SK-N-SH (cell line): Measurements from ENCODE around the gene CACNA1D. TPM values are rescaled to one million over a fixed set of nuclear protein-coding genes. Genes with fewer than 3 reads are reported as not detected.

Experiments used
- CTCF ChIA-PET: fragments of 300-600, 350-600 bp; formaldehyde crosslinking; extraction: SDS; loops from one replicate; lab custom pipeline; 2021; lab: Yijun Ruan, JAX
- POLR2A ChIA-PET: fragments of 350-600 bp; sonication (Branson Sonifier 250); formaldehyde crosslinking; extraction: SDS; loops from one replicate; lab custom pipeline; 2020; ENCODE audit warnings: antibody characterized with exemption, inconsistent platforms; lab: Yijun Ruan, JAX
- DNase-seq: peaks from one replicate; pipeline ENCODE4 v3.0.0; 2012
- H2AFZ ChIP-seq: fragments of 200-600 bp; sonication (generic); 2 replicates; pipeline ENCODE4 v1.8.1; 2016; ENCODE audit warnings: antibody characterized with exemption, mild to moderate bottlenecking, low read depth
- H3F3A ChIP-seq: fragments of 200-600 bp; sonication (generic); replicated peaks from 2 replicates; pipeline ENCODE3; 2016; ENCODE audit warnings: antibody characterized with exemption, mild to moderate bottlenecking; ENCODE audit not compliant: insufficient read depth
- H3K27ac ChIP-seq, 2 experiments: fragments of 200-500 bp in 1 of 2; fragments of 200-600 bp in 1 of 2; sonication (Bioruptor generic) in 1 of 2; sonication (generic), shearing (Covaris generic) in 1 of 2; 2 replicates each; pipeline versions ENCODE4 v1.5.1 to v1.6.1; 2014 to 2016; ENCODE audit warnings: low read depth in 2 of 2, inconsistent platforms in 1 of 2, low read length in 1 of 2, mild to moderate bottlenecking in 1 of 2, mixed read lengths in 1 of 2
- H3K27me3 ChIP-seq: fragments of 200-600 bp; sonication (generic), shearing (Covaris generic); 2 replicates; pipeline ENCODE4 v1.6.1; 2016; ENCODE audit warnings: mixed run types; ENCODE audit not compliant: insufficient read depth
- H3K36me3 ChIP-seq, 2 experiments: fragments of 200-500 bp in 1 of 2; fragments of 200-600 bp in 1 of 2; sonication (Bioruptor generic) in 1 of 2; sonication (generic) in 1 of 2; replicated peaks in 1 of 2; 2 replicates each; pipeline versions ENCODE3 to v1.5.1; 2014 to 2016; ENCODE audit warnings: low read length in 1 of 2, mild to moderate bottlenecking in 1 of 2; ENCODE audit not compliant: insufficient read depth in 2 of 2, control insufficient read depth in 1 of 2
- H3K4me1 ChIP-seq, 2 experiments: fragments of 200-500 bp in 1 of 2; fragments of 200-600 bp in 1 of 2; sonication (Bioruptor generic) in 1 of 2; sonication (generic), shearing (Covaris generic) in 1 of 2; 2 replicates each; pipeline versions ENCODE4 v1.5.1 to v1.6.1; 2014 to 2016; ENCODE audit warnings: low read depth in 1 of 2, low read length in 1 of 2, mixed run types in 1 of 2; ENCODE audit not compliant: insufficient read depth in 2 of 2, control insufficient read depth in 1 of 2
- H3K4me2 ChIP-seq: fragments of 200-600 bp; sonication (generic), shearing (Covaris generic); 2 replicates; pipeline ENCODE4 v1.6.1; 2017; ENCODE audit warnings: mixed run types
- H3K4me3 ChIP-seq, 2 experiments: fragments of 200-500 bp in 1 of 2; fragments of 200-600 bp in 1 of 2; sonication (Bioruptor generic) in 1 of 2; sonication (generic), shearing (Covaris generic) in 1 of 2; 2 replicates each; pipeline versions ENCODE4 v1.5.1 to v1.8.1; 2014 to 2016; ENCODE audit warnings: low read depth in 2 of 2, inconsistent platforms in 1 of 2, low read length in 1 of 2, mild to moderate bottlenecking in 1 of 2, mixed read lengths in 1 of 2, moderate library complexity in 1 of 2
- H3K79me2 ChIP-seq: fragments of 200-600 bp; sonication (generic); 2 replicates; pipeline ENCODE4 v1.8.1; 2017; ENCODE audit warnings: mild to moderate bottlenecking; ENCODE audit not compliant: insufficient read depth
- H3K9ac ChIP-seq: fragments of 200-600 bp; sonication (generic); 2 replicates; pipeline ENCODE4 v1.6.1; 2017; ENCODE audit warnings: mixed run types
- H3K9me2 ChIP-seq: fragments of 200-600 bp; sonication (generic); 2 replicates; pipeline ENCODE4 v1.6.1; 2017; ENCODE audit warnings: mixed run types
- H3K9me3 ChIP-seq: fragments of 200-600 bp; sonication (generic); 2 replicates; pipeline ENCODE4 v1.6.1; 2017; ENCODE audit warnings: mixed run types, mild to moderate bottlenecking, moderate library complexity
- H4K20me1 ChIP-seq: fragments of 200-600 bp; sonication (generic); 2 replicates; pipeline ENCODE4 v1.6.1; 2017; ENCODE audit warnings: mild to moderate bottlenecking, mixed run types; ENCODE audit not compliant: insufficient read depth
- EZH2phosphoT487 ChIP-seq: fragments of 200-600 bp; sonication (generic); IDR thresholded peaks from 2 replicates; pipeline ENCODE4 v1.6.1; 2017; ENCODE audit warnings: low read depth, mixed run types, mild to moderate bottlenecking, antibody characterized with exemption, moderate library complexity, borderline replicate concordance
- FOSL2 ChIP-seq: IDR thresholded peaks from 2 replicates; pipeline ENCODE4 v1.4.0; 2012; ENCODE audit warnings: low read depth, mild to moderate bottlenecking, moderate library complexity, borderline replicate concordance
- GABPA ChIP-seq: IDR thresholded peaks from 2 replicates; pipeline ENCODE4 v1.4.0; 2012; ENCODE audit warnings: low read depth, mild to moderate bottlenecking
- POLR2AphosphoS5 ChIP-seq: IDR thresholded peaks from 2 replicates; pipeline ENCODE4 v1.6.1; 2012; ENCODE audit warnings: low read depth, low read length
- RAD21 ChIP-seq: IDR thresholded peaks from 2 replicates; pipeline ENCODE4 v1.6.1; 2012; ENCODE audit warnings: mild to moderate bottlenecking, low read length
- RCOR1 ChIP-seq: fragments of 150-350 bp; IDR thresholded peaks from 2 replicates; pipeline ENCODE4 v1.6.1; 2017; ENCODE audit warnings: antibody characterized with exemption, low read length
- RFX5 ChIP-seq: IDR thresholded peaks from 2 replicates; pipeline ENCODE4 v1.6.1; 2012; ENCODE audit warnings: mild to moderate bottlenecking, improper control_type of control experiment, low read length
- RXRA ChIP-seq: IDR thresholded peaks from 2 replicates; pipeline ENCODE4 v1.4.0; 2012; ENCODE audit warnings: low read depth, mild to moderate bottlenecking, borderline replicate concordance
- SMC3 ChIP-seq: IDR thresholded peaks from 2 replicates; pipeline ENCODE4 v1.6.1; 2012; ENCODE audit warnings: low read depth, low read length, improper control_type of control experiment
- TCF12 ChIP-seq: IDR thresholded peaks from 2 replicates; pipeline ENCODE4 v1.4.0; 2012
- TEAD4 ChIP-seq: IDR thresholded peaks from 2 replicates; pipeline ENCODE4 v1.4.0; 2012; ENCODE audit warnings: mild to moderate bottlenecking, borderline replicate concordance; ENCODE audit not compliant: insufficient read depth
- WGBS: methylation state at CpG from one replicate; pipeline ENCODE4 v1.1.6; 2017; ENCODE audit warnings: low lambda C conversion rate; 5-methylcytosine and 5-hydroxymethylcytosine counted together
- polyA plus RNA-seq, 3 experiments: library from polyadenylated mRNA; depleted of rRNA; stranded (reverse); fragments of >200 nt; gene quantifications; 2 replicates each; pipeline ENCODE4 v1.2.3, GENCODE V29; 2012
- TF ChIP-seq, protein P1 (sequence below): fragments of 150-350 bp; IDR thresholded peaks from 2 replicates; pipeline ENCODE4 v1.6.1; 2016; ENCODE audit warnings: mild to moderate bottlenecking, low read depth, low read length
- TF ChIP-seq, protein P2 (sequence below): IDR thresholded peaks from 2 replicates; pipeline ENCODE4 v1.4.0; 2012; ENCODE audit warnings: low read depth, borderline replicate concordance
- TF ChIP-seq, protein P3 (sequence below): IDR thresholded peaks from 2 replicates; pipeline ENCODE4 v1.4.0; 2012; ENCODE audit warnings: low read depth
- TF ChIP-seq, protein P4 (sequence below): IDR thresholded peaks from 2 replicates; pipeline ENCODE4; 2012

The CACNA1D gene
- polyA plus RNA-seq, 1 of the 3 experiments (the other 2 are of a cell fraction), result 0.12 TPM

GRCh38 chr3:53642211-53642610, 147.8 kb downstream of the CACNA1D start:
- H3K27ac ChIP-seq, result no peak overlapping the region
- H2AFZ ChIP-seq, result no peak overlapping the region
- ChIA-PET CTCF (interaction anchor here (1.4 kb wide), 2 partner anchors 12 to 68 kb away, joined by 5 read pairs; no protein-coding TSS in a partner anchor), POLR2A (no interaction called here)
- no peak overlapping the region for H3K9ac ChIP-seq
- H3F3A ChIP-seq, result no peaks in the 10 kb centered on the region
- no peaks in the 10 kb centered on the region for H3K79me2 ChIP-seq
- TF ChIP-seq, protein P1, sequence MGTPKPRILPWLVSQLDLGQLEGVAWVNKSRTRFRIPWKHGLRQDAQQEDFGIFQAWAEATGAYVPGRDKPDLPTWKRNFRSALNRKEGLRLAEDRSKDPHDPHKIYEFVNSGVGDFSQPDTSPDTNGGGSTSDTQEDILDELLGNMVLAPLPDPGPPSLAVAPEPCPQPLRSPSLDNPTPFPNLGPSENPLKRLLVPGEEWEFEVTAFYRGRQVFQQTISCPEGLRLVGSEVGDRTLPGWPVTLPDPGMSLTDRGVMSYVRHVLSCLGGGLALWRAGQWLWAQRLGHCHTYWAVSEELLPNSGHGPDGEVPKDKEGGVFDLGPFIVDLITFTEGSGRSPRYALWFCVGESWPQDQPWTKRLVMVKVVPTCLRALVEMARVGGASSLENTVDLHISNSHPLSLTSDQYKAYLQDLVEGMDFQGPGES, result no peak
- TF ChIP-seq GABPA (no peak), RCOR1 (no peak), TEAD4 (no peak)
- TF ChIP-seq, protein P2, sequence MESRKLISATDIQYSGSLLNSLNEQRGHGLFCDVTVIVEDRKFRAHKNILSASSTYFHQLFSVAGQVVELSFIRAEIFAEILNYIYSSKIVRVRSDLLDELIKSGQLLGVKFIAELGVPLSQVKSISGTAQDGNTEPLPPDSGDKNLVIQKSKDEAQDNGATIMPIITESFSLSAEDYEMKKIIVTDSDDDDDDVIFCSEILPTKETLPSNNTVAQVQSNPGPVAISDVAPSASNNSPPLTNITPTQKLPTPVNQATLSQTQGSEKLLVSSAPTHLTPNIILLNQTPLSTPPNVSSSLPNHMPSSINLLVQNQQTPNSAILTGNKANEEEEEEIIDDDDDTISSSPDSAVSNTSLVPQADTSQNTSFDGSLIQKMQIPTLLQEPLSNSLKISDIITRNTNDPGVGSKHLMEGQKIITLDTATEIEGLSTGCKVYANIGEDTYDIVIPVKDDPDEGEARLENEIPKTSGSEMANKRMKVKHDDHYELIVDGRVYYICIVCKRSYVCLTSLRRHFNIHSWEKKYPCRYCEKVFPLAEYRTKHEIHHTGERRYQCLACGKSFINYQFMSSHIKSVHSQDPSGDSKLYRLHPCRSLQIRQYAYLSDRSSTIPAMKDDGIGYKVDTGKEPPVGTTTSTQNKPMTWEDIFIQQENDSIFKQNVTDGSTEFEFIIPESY, result no peak
- H3K27me3 ChIP-seq, result no peaks in the 10 kb centered on the region
- no peaks in the 10 kb centered on the region for H3K36me3 ChIP-seq
- H3K9me3 ChIP-seq, result no peaks in the 10 kb centered on the region
- H3K4me1 ChIP-seq, result peaks cover 0 to 5% of the 10 kb centered on the region in 2 experiments; a peak in 1 of 4 replicates
- no peaks in the 10 kb centered on the region for H4K20me1 ChIP-seq
- no peak overlapping the region for H3K4me2 ChIP-seq
- DNase-seq, result no peak
- H3K4me3 ChIP-seq, result no peak overlapping the region
- no peaks in the 10 kb centered on the region for H3K9me2 ChIP-seq
- 86% methylated on average over 3 of the region's 4 CpGs for WGBS

- CTCF ChIA-PET, result interaction anchor here (0.9 to 1.4 kb wide), 2 partner anchors 11 to 27 kb away, joined by 3 to 5 read pairs; no protein-coding TSS in a partner anchor
Observed at GRCh38 chr3:53643757-53644156, 149.3 kb downstream of the CACNA1D start.

GRCh38 chr3:53645754-53646153, 151.3 kb downstream of the CACNA1D start:
- Histone ChIP-seq H3F3A (no peaks in the 10 kb centered on the region), H2AFZ (no peak overlapping the region), H3K9me3 (no peaks in the 10 kb centered on the region), H3K27ac (no peak overlapping the region), H3K27me3 (no peaks in the 10 kb centered on the region), H3K4me1 (peaks cover 0 to 8% of the 10 kb centered on the region in 2 experiments; a peak in 1 of 4 replicates), H4K20me1 (no peaks in the 10 kb centered on the region), H3K4me3 (no peak overlapping the region), H3K9me2 (no peaks in the 10 kb centered on the region), H3K9ac (no peak overlapping the region), H3K4me2 (no peak overlapping the region), H3K79me2 (no peaks in the 10 kb centered on the region), H3K36me3 (no peaks in the 10 kb centered on the region)
- WGBS, result 35% methylated on average over 3 of the region's 3 CpGs
- ChIA-PET POLR2A (no interaction called here), CTCF (interaction anchor here (0.6 to 1.4 kb wide), 3 partner anchors 12 to 90 kb away, joined by 3 to 6 read pairs (median 5); no protein-coding TSS in a partner anchor)
- no peak for DNase-seq
- TF ChIP-seq, protein P3, sequence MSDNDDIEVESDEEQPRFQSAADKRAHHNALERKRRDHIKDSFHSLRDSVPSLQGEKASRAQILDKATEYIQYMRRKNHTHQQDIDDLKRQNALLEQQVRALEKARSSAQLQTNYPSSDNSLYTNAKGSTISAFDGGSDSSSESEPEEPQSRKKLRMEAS, result no peak
- TF ChIP-seq FOSL2 (no peak), RFX5 (no peak), RCOR1 (no peak), TCF12 (no peak), SMC3 (no peak), POLR2AphosphoS5 (no peak), RXRA (no peak), EZH2phosphoT487 (no peak)
- TF ChIP-seq, protein P4, sequence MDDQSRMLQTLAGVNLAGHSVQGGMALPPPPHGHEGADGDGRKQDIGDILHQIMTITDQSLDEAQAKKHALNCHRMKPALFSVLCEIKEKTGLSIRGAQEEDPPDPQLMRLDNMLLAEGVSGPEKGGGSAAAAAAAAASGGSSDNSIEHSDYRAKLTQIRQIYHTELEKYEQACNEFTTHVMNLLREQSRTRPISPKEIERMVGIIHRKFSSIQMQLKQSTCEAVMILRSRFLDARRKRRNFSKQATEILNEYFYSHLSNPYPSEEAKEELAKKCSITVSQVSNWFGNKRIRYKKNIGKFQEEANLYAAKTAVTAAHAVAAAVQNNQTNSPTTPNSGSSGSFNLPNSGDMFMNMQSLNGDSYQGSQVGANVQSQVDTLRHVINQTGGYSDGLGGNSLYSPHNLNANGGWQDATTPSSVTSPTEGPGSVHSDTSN, result no peak
- TF ChIP-seq, protein P1, result no peak

More at GRCh38 chr3:53643757-53644156, 149.3 kb downstream of the CACNA1D start:
- Histone ChIP-seq H3K79me2 (no peaks in the 10 kb centered on the region), H3K4me3 (no peak overlapping the region), H4K20me1 (no peaks in the 10 kb centered on the region), H3K4me1 (peaks cover 0 to 8% of the 10 kb centered on the region in 2 experiments; a peak in 1 of 4 replicates), H2AFZ (no peak overlapping the region), H3K27ac (no peak overlapping the region), H3F3A (no peaks in the 10 kb centered on the region), H3K9me3 (no peaks in the 10 kb centered on the region), H3K36me3 (no peaks in the 10 kb centered on the region), H3K4me2 (no peak overlapping the region), H3K27me3 (no peaks in the 10 kb centered on the region), H3K9me2 (no peaks in the 10 kb centered on the region), H3K9ac (no peak overlapping the region)
- POLR2A ChIA-PET, result no interaction called here
- DNase-seq, result no peak
- 43% methylated on average over 4 of the region's 4 CpGs for WGBS
- TF ChIP-seq, protein P3, result no peak
- TF ChIP-seq RAD21, result peak; percentile 18
